D721Med (cell line): ENCODE measurements around the gene SPAG17.
"Not testable (repeated sequence)": the region's sequence is repeated elsewhere in the genome, so short reads cannot be mapped to it uniquely, and the experiment has no call there.

ENCODE experiments used
- DNase-seq: peaks from one replicate; pipeline ENCODE4 v3.0.0; 2011; ENCODE audit warnings: low spot score; ENCODE audit not compliant: insufficient read length
- FAIRE-seq: peaks from 2 replicates; lab custom pipeline; 2011; peaks lifted over from hg19 to GRCh38; lab: Jason Lieb, UNC
- TF ChIP-seq, protein P1 (sequence below): IDR thresholded peaks from 2 replicates; pipeline ENCODE4 v1.5.1; 2012; ENCODE audit warnings: mild to moderate bottlenecking, control low read depth; ENCODE audit not compliant: insufficient read depth; ENCODE audit errors: missing control alignments

SPAG17 gene

DNA sequence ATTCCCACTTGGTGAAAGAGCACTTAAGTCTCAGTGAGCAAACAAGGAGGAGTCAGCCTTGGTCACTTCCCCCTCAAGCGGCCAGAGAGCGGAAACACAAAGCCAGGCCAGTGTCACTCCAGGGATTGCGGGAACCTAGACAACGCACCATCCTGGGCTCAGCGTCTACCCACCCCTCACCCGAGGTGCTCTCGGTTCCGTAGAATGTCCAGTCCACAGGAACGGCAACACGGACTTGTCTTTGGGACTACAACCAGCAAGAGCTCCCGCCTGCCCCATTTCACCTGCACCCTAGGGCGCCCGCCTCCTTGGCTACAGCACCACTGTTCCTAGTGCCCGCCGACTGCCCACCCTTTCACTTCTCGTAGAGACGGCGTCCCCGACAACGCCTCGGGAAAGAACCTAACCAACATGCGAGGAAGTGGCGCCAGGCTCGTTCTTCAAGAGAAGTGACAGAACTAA lies 256.1 kb downstream of the SPAG17 start:
- TF ChIP-seq, protein P1, sequence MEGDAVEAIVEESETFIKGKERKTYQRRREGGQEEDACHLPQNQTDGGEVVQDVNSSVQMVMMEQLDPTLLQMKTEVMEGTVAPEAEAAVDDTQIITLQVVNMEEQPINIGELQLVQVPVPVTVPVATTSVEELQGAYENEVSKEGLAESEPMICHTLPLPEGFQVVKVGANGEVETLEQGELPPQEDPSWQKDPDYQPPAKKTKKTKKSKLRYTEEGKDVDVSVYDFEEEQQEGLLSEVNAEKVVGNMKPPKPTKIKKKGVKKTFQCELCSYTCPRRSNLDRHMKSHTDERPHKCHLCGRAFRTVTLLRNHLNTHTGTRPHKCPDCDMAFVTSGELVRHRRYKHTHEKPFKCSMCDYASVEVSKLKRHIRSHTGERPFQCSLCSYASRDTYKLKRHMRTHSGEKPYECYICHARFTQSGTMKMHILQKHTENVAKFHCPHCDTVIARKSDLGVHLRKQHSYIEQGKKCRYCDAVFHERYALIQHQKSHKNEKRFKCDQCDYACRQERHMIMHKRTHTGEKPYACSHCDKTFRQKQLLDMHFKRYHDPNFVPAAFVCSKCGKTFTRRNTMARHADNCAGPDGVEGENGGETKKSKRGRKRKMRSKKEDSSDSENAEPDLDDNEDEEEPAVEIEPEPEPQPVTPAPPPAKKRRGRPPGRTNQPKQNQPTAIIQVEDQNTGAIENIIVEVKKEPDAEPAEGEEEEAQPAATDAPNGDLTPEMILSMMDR: no peak
- DNase-seq (no peak), FAIRE-seq (no peak)

DNA sequence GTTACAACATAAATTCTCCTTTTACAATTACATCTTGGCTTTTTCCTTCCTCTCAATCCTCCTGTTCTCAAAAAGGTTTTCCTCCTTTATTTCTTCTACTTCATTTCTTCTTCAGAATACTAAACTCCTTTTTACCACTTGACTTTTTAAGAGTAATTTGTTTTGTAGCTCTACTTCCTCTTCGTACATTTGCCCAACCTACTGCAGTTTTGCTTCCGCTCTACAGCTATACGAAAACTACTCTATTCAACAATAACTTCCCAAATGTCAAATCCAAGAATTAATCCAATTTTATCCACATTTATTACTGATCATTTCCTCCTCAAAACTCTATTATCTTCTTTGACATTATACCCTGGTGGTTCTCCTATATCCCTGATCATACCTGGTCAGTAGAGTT lies 259.0 kb downstream of the SPAG17 start:
- DNase-seq (no peak), FAIRE-seq (no peak)
- TF ChIP-seq, protein P1: no peak

DNA sequence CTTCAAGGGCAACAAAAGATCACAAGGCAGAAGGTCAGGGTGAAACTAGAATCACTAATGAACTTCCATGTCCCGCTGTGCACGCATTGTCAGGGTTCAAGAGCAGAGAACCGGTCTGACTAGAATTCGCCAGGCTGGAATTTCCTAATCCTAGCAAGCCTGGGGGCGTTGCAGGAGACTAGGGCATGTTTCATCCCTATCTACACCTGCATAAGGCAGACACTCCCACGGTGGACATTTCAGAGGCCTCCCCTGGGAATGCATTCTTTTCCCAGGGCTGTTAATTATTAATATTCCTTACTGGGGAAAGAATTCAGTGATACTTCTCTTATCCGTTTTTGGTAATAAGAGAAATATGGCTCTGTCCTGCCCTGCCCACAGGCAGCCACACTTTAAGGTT lies 262.3 kb downstream of the SPAG17 start:
- DNase-seq, FAIRE-seq: not testable (repeated sequence)

DNA sequence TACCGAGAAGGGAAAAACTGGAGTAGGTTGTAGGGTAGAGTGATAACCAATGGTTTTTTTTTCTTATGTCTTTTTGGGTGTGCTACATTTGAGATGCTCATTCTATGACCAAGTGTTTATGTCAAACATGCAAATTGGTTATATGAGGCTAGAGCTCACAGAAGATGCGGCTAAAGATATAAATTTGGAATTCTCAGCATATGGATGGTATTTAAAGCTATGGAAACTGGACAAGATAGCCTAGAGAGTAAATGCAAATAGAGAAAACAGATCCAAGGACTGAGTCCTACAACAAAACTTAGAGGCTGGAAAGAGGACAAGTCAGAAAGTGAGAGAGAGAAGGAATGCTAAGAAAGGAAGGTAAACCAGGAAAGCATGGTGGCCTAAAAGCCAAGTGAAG lies 263.0 kb downstream of the SPAG17 start:
- TF ChIP-seq, protein P1: no peak
- DNase-seq (no peak), FAIRE-seq (no peak)

DNA sequence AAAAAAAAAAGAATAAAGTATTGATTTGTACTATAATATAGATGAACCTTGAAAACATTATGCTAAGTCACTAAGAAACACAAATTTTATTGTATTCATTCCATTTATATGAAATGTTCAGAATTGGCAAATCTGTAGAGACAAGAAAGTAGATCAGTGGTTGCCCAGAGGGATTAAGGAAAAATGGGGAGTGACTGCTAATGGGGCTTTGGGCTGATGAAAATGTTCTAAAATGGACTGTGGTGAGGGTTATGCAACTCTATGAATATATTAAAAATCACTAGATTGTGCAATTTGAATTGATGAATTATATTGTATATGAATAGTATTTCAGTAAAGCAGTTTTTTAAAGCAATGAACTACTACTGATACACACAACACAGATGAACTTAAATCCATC lies 265.7 kb downstream of the SPAG17 start:
- no peak for DNase-seq
- TF ChIP-seq, protein P1: no peak
- no peak for FAIRE-seq

DNA sequence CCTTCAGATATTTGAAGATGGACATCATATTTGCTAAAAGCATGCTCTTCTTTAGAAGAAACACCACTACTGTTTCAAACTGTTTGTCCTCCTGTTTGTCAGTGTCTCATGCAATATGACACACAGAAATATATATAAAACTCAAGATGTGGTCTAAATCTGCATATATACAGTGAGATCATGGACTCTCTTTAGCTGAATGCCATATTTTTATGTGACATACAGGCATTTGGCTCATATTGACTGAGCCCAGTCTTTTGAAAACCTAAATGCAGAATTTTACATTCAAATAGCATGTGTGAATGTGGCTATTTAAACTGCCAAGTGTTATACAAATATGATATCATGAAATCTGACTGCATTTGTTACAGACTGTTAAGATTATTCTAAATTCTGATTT lies 274.0 kb downstream of the SPAG17 start:
- TF ChIP-seq, protein P1: no peak
- no peak for FAIRE-seq
- DNase-seq: no peak

DNA sequence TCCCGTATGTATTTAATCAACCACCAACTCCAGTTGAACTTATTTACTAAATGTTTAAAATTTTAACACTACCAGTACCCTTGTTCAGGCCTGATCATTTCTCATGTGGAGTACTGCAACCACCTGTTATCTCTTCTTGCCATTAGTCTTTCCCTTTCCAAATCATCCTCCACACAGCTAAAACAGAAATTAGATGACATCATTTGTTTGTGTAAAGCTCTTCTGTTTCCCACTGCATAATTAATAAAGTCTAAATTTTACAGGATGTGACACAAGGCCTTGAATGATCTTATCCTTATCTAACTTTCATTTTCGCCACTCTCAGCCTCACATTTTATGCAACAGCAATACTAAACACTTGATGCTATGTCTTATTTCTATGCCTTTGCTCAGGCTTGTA lies 280.0 kb downstream of the SPAG17 start:
- DNase-seq (no peak), FAIRE-seq (no peak)
- TF ChIP-seq, protein P1: no peak

DNA sequence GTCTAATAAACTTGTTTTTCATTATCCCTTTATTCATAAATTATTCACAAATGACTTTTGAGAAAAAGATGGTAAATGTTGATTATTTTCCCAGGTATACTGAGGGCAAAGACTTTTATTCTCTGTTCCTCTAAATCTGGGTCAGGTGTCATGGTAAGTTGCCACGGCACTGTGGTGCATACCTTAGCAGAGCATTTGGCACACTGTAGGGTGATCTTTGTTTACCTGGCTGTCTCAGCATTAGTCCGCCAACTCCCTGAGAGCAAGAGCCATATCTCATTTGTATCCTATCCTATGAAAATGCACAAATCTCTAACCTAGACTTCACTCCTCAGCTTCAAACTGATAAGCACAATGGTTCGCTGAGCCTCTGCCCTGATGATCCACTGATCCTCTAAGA lies 280.5 kb downstream of the SPAG17 start:
- DNase-seq: no peak
- TF ChIP-seq, protein P1: no peak
- no peak for FAIRE-seq
